Smooth muscle cell (in vitro differentiated cells): ENCODE measurements around the gene SP3. TPM values are rescaled to one million over a fixed set of nuclear protein-coding genes. Genes with fewer than 3 reads are reported as not detected.

Experiments
- DNase-seq: peaks from one replicate; lab custom pipeline; 2025; ENCODE audit not compliant: unreplicated experiment; lab: John Stamatoyannopoulos, UW
- H2AFZ ChIP-seq: fragments of 200-600 bp; sonication (generic); 2 replicates; pipeline ENCODE4 v1.6.0; 2016; ENCODE audit warnings: antibody characterized with exemption, low read depth, mild to moderate bottlenecking
- H3F3A ChIP-seq: fragments of 200-600 bp; sonication (generic); 2 replicates; pipeline ENCODE4 v1.6.0; 2017; ENCODE audit warnings: antibody characterized with exemption, low read depth
- H3K27ac ChIP-seq: fragments of 200-600 bp; sonication (generic); 2 replicates; pipeline ENCODE4 v1.5.1; 2016; ENCODE audit warnings: low read depth, mild to moderate bottlenecking
- H3K27me3 ChIP-seq: fragments of 200-600 bp; sonication (generic); 2 replicates; pipeline ENCODE4 v1.6.1; 2016; ENCODE audit warnings: low read depth, mild to moderate bottlenecking
- H3K36me3 ChIP-seq: fragments of 200-600 bp; sonication (generic); 2 replicates; pipeline ENCODE4 v1.5.1; 2016; ENCODE audit warnings: low read depth
- H3K4me1 ChIP-seq: fragments of 200-600 bp; sonication (generic); 2 replicates; pipeline ENCODE4 v1.5.1; 2016; ENCODE audit warnings: low read depth
- H3K4me2 ChIP-seq: fragments of 200-600 bp; sonication (generic); 2 replicates; pipeline ENCODE4 v1.6.0; 2016; ENCODE audit warnings: mild to moderate bottlenecking
- H3K4me3 ChIP-seq: fragments of 200-600 bp; sonication (generic); 2 replicates; pipeline ENCODE4 v1.5.1; 2016; ENCODE audit warnings: mild to moderate bottlenecking
- H3K79me2 ChIP-seq: fragments of 200-600 bp; sonication (generic); 2 replicates; pipeline ENCODE4 v1.6.0; 2016; ENCODE audit warnings: low read depth, mild to moderate bottlenecking
- H3K9ac ChIP-seq: fragments of 200-600 bp; sonication (generic); 2 replicates; pipeline ENCODE4 v1.6.0; 2016; ENCODE audit warnings: low read depth
- H3K9me3 ChIP-seq: fragments of 200-600 bp; sonication (generic); replicated peaks from 2 replicates; pipeline ENCODE4 v1.5.1; 2016; ENCODE audit warnings: low read depth
- H4K20me1 ChIP-seq: fragments of 200-600 bp; sonication (generic); 2 replicates; pipeline ENCODE4 v1.6.0; 2016; ENCODE audit warnings: low read depth
- CTCF ChIP-seq: fragments of 200-600 bp; sonication (generic); IDR thresholded peaks from 2 replicates; pipeline ENCODE4 v1.5.1; 2017; ENCODE audit warnings: borderline replicate concordance, mild to moderate bottlenecking, antibody characterized with exemption; ENCODE audit not compliant: insufficient read depth, poor library complexity, severe bottlenecking
- WGBS: methylation state at CpG from one replicate; pipeline ENCODE4 v1.1.7; 2016; ENCODE audit warnings: low lambda C conversion rate; 5-methylcytosine and 5-hydroxymethylcytosine counted together
- polyA plus RNA-seq: library from polyadenylated mRNA; unstranded; fragments of >200 nt; fragmentation: Nextera tagmentation; extraction: Ambion mirVana; gene quantifications from 2 replicates; pipeline ENCODE4 v1.2.1, GENCODE V29; 2016
- total RNA-seq: library from RNA; depleted of rRNA; stranded (reverse); fragments of >200 nt; gene quantifications from 2 replicates; pipeline ENCODE4 v1.2.3, GENCODE V29; 2014

SP3 gene
- total and polyA plus RNA-seq, 2 experiments from 2014 or later: 24.5 to 84.5 TPM

- no peaks in the 10 kb centered on the region for H3K9me3 ChIP-seq
- H3K9ac ChIP-seq: no peak overlapping the region
- no peaks in the 10 kb centered on the region for H4K20me1 ChIP-seq
- H3K27me3 ChIP-seq: no peaks in the 10 kb centered on the region
- no peak overlapping the region for H3K4me3 ChIP-seq
- H2AFZ ChIP-seq: no peak overlapping the region
- no peaks in the 10 kb centered on the region for H3K36me3 ChIP-seq
- H3F3A ChIP-seq: peaks cover 4% of the 10 kb centered on the region
- no peak overlapping the region for H3K4me2 ChIP-seq
- no peaks in the 10 kb centered on the region for H3K79me2 ChIP-seq
- peaks cover 4% of the 10 kb centered on the region for H3K4me1 ChIP-seq
- 88% methylated on average over 2 of the region's 2 CpGs for WGBS
- TF ChIP-seq CTCF: no peak
- no peak for DNase-seq
- H3K27ac ChIP-seq: no peak overlapping the region
These were observed 17.1 kb upstream of the SP3 start for GRCh38 chr2:173982182-173982714.

DNA sequence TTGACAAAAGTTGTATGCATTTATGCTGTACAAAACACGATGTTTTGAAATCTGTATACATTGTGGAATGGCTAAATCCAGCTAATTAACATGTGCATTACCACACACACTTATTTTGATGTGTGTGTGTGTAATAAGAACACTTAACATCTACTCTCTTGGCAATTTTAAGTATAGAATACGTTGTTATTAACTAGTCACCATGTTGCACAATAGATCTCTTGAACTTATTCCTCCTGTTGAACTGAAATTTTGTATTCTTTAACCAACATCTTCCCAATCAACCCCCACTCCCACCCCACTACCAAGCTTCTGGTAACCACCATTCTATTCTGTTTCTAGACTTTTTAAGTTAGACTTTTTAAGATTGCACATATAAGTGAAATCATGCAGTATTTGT is 16.3 kb upstream of the SP3 start:
- Histone ChIP-seq H3K4me2 (no peak overlapping the region), H3K9ac (no peak overlapping the region), H4K20me1 (no peaks in the 10 kb centered on the region), H3K27ac (no peak overlapping the region), H3F3A (peaks cover 4% of the 10 kb centered on the region), H3K4me3 (no peak overlapping the region), H3K4me1 (peaks cover 4% of the 10 kb centered on the region), H3K9me3 (no peaks in the 10 kb centered on the region), H3K36me3 (no peaks in the 10 kb centered on the region), H3K79me2 (no peaks in the 10 kb centered on the region), H2AFZ (no peak overlapping the region), H3K27me3 (no peaks in the 10 kb centered on the region)
- no peak for DNase-seq
- no peak for TF ChIP-seq CTCF
- 90% methylated on average over 2 of the region's 2 CpGs for WGBS

DNA sequence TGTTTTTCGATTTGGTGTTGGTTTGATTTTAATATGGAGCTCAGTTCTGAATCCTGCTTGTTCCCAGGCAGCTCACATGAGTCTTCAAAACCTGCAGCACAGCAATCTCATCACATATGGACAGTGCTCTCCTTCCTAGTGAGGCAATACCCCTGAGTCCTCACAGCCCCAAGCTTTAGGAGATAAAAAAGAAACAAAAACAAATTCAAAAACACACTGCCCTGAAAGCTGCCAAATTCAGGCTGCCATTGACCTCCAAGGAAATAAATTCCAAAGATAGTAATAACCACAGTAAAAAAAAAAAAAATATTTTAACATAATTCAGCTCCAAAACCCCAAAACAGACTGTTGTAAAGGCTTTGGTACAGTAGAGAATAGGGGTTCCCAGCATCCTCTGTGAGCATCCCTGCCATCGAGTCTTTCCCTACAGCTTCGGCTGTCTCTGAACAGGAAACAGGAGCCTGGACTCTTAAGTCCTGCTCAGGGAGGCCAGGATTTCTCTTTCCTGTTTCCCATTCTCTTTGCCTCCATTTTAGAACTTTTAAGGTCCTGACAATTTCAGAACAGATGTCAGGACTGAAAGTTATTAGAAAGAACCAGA is 14.7 kb upstream of the SP3 start:
- Histone ChIP-seq H4K20me1 (no peaks in the 10 kb centered on the region), H3F3A (no peaks in the 10 kb centered on the region), H2AFZ (no peak overlapping the region), H3K27ac (no peak overlapping the region), H3K9me3 (no peaks in the 10 kb centered on the region), H3K4me3 (no peak overlapping the region), H3K27me3 (no peaks in the 10 kb centered on the region), H3K4me1 (peaks cover 4% of the 10 kb centered on the region), H3K9ac (no peak overlapping the region), H3K79me2 (no peaks in the 10 kb centered on the region), H3K36me3 (no peaks in the 10 kb centered on the region), H3K4me2 (no peak overlapping the region)
- no peak for TF ChIP-seq CTCF
- 84% methylated on average over 3 of the region's 3 CpGs for WGBS
- no peak for DNase-seq

GRCh38 chr2:173978447-173978846 is 13.3 kb upstream of the SP3 start:
- no peaks in the 10 kb centered on the region for H3K36me3 ChIP-seq
- H3K27me3 ChIP-seq: no peaks in the 10 kb centered on the region
- H3K4me3 ChIP-seq: no peak overlapping the region
- no peaks in the 10 kb centered on the region for H3F3A ChIP-seq
- no peak overlapping the region for H3K4me2 ChIP-seq
- H3K79me2 ChIP-seq: no peaks in the 10 kb centered on the region
- H3K4me1 ChIP-seq: peaks cover 4% of the 10 kb centered on the region
- 86% methylated on average over 1 of the region's 1 CpG for WGBS
- no peak overlapping the region for H3K27ac ChIP-seq
- no peak overlapping the region for H3K9ac ChIP-seq
- no peak for TF ChIP-seq CTCF
- no peaks in the 10 kb centered on the region for H4K20me1 ChIP-seq
- no peaks in the 10 kb centered on the region for H3K9me3 ChIP-seq
- no peak for DNase-seq
- H2AFZ ChIP-seq: no peak overlapping the region
